Endothelial cell of umbilical vein (primary cell): Measurements from ENCODE around the gene ACMSD. TPM values are rescaled to one million over a fixed set of nuclear protein-coding genes. Genes with fewer than 3 reads are reported as not detected.

ENCODE experiments used
- BruUV-seq: library from RNA; stranded (reverse); fragments of 400-500 nt; replicated peaks from 2 replicates; lab custom pipeline; 2021; lab: Mats Ljungman, UMichigan
- CTCF ChIA-PET: fragments of 300-600, 350-600 bp; sonication (Branson Sonifier 250); formaldehyde crosslinking; loops from one replicate; lab custom pipeline; 2021; ENCODE audit warnings: antibody characterized with exemption, inconsistent platforms; lab: Charles Lee
- POLR2A ChIA-PET: fragments of 300-600, 350-600 bp; sonication (Branson Sonifier 250); formaldehyde crosslinking; loops from one replicate; lab custom pipeline; 2021; ENCODE audit warnings: antibody characterized with exemption, inconsistent platforms; lab: Charles Lee
- DNase-seq: peaks from one replicate; pipeline ENCODE4 v3.0.0-alpha.2; 2011; ENCODE audit warnings: low read depth, low spot score
- FAIRE-seq: peaks from 2 replicates; lab custom pipeline; 2011; peaks lifted over from hg19 to GRCh38; lab: Jason Lieb, UNC
- H2AFZ ChIP-seq: 2 replicates; pipeline ENCODE4 v1.6.0; 2012; ENCODE audit warnings: low read depth, low read length, control low read depth, inconsistent platforms
- H3K27ac ChIP-seq: 2 replicates; pipeline ENCODE4 v1.5.1; 2011; ENCODE audit warnings: low read depth, mild to moderate bottlenecking, control low read depth, low read length, moderate library complexity; ENCODE audit not compliant: insufficient read depth
- H3K27me3 ChIP-seq, 2 experiments: 2 replicates each; pipeline versions ENCODE4 v1.6.0 to v1.6.1; 2011; ENCODE audit warnings: low read length in 2 of 2, mixed read lengths in 1 of 2; ENCODE audit not compliant: control insufficient read depth in 2 of 2, insufficient read depth in 2 of 2
- H3K36me3 ChIP-seq, 2 experiments: 2 replicates in 1 of 2; 3 replicates in 1 of 2; pipeline ENCODE4 v1.5.1; 2011; ENCODE audit warnings: low read length in 2 of 2, mild to moderate bottlenecking in 1 of 2, moderate library complexity in 1 of 2; ENCODE audit not compliant: control insufficient read depth in 2 of 2, insufficient read depth in 2 of 2; ENCODE audit errors: extremely low read depth in 1 of 2
- H3K4me1 ChIP-seq: 3 replicates; pipeline ENCODE4 v1.5.1; 2011; ENCODE audit warnings: mild to moderate bottlenecking, low read length; ENCODE audit not compliant: control insufficient read depth, insufficient read depth; ENCODE audit errors: extremely low read depth
- H3K4me2 ChIP-seq: 2 replicates; pipeline ENCODE4 v1.6.1; 2011; ENCODE audit warnings: low read length, control low read depth, mixed read lengths; ENCODE audit not compliant: insufficient read depth
- H3K4me3 ChIP-seq, 3 experiments: fragments of 200-600 bp in 1 of 3; sonication (generic), shearing (Covaris generic) in 1 of 3; replicated peaks in 1 of 3; 2 replicates each; pipeline ENCODE4 v1.5.1; 2011 to 2016; ENCODE audit warnings: control low read depth in 3 of 3, low read length in 3 of 3, mild to moderate bottlenecking in 2 of 3, inconsistent platforms in 1 of 3, low read depth in 1 of 3, moderate library complexity in 1 of 3; ENCODE audit not compliant: insufficient read depth in 1 of 3
- H3K79me2 ChIP-seq: 2 replicates; pipeline ENCODE4 v1.6.0; 2012; ENCODE audit warnings: low read length, inconsistent platforms; ENCODE audit not compliant: control insufficient read depth, insufficient read depth
- H3K9ac ChIP-seq: replicated peaks from 2 replicates; pipeline ENCODE3; 2011; ENCODE audit warnings: low read length, control low read depth; ENCODE audit not compliant: insufficient read depth; ENCODE audit errors: extremely low read depth
- H3K9me1 ChIP-seq: replicated peaks from 3 replicates; pipeline ENCODE4 v1.6.0; 2011; ENCODE audit warnings: mild to moderate bottlenecking, low read length; ENCODE audit not compliant: control insufficient read depth, insufficient read depth; ENCODE audit errors: extremely low read depth
- H3K9me3 ChIP-seq: replicated peaks from 2 replicates; pipeline ENCODE4 v1.5.1; 2012; ENCODE audit warnings: low read length, inconsistent platforms; ENCODE audit not compliant: control insufficient read depth, insufficient read depth
- H4K20me1 ChIP-seq: replicated peaks from 2 replicates; pipeline ENCODE3; 2011; ENCODE audit warnings: mild to moderate bottlenecking, low read length; ENCODE audit not compliant: control insufficient read depth, insufficient read depth; ENCODE audit errors: extremely low read depth
- CTCF ChIP-seq, 2 donors: IDR thresholded peaks; 1 replicate in 1 of 2; 2 replicates in 1 of 2; pipeline ENCODE4 v1.5.1; 2011; ENCODE audit warnings: low read length in 2 of 2, mild to moderate bottlenecking in 2 of 2, moderate library complexity in 2 of 2, control low read depth in 1 of 2, inconsistent platforms in 1 of 2, low read depth in 1 of 2; ENCODE audit not compliant: insufficient read depth in 1 of 2; ENCODE audit errors: extremely low read depth in 1 of 2
- EZH2 ChIP-seq: IDR thresholded peaks from 2 replicates; pipeline ENCODE4 v1.6.1; 2012; ENCODE audit warnings: borderline replicate concordance, low read depth, mild to moderate bottlenecking, moderate library complexity, low read length, inconsistent platforms; ENCODE audit not compliant: severe bottlenecking
- FOS ChIP-seq: IDR thresholded peaks from 2 replicates; pipeline ENCODE4 v1.6.1; 2011; ENCODE audit warnings: mild to moderate bottlenecking, low read length, moderate library complexity, borderline replicate concordance; ENCODE audit not compliant: insufficient read depth
- GATA2 ChIP-seq: IDR thresholded peaks from 2 replicates; pipeline ENCODE4 v1.7.0; 2011; ENCODE audit warnings: low read depth, mild to moderate bottlenecking, moderate library complexity, mixed read lengths, low read length; ENCODE audit not compliant: insufficient read length, insufficient read depth
- JUN ChIP-seq: IDR thresholded peaks from 2 replicates; pipeline ENCODE4 v1.6.1; 2011; ENCODE audit warnings: borderline replicate concordance, low read depth; ENCODE audit not compliant: insufficient read length, insufficient read depth
- MAX ChIP-seq: IDR thresholded peaks from 2 replicates; pipeline ENCODE4 v1.6.1; 2011; ENCODE audit not compliant: insufficient read depth, insufficient read length
- POLR2A ChIP-seq: IDR thresholded peaks from 2 replicates; pipeline ENCODE4 v1.6.1; 2012; ENCODE audit warnings: low read depth, mild to moderate bottlenecking, control low read depth, low read length
- dilution Hi-C: fragments of 300-500 bp; cut with MboI; formaldehyde crosslinking; loops from one replicate; pipeline ENCODE4 v1.15.0; 2019; ENCODE audit warnings: low sequenced_read_pairs; ENCODE audit not compliant: extremely low pct_ligation_motif_present
- intact Hi-C: fragments of 100-400 bp; cut with micrococcal nuclease; formaldehyde crosslinking; loops from one replicate; pipeline ENCODE4 v1.10.0; 2022
- polyA plus RNA-seq, 4 experiments: library from polyadenylated mRNA; depleted of rRNA in 3 of 4; stranded (reverse) in 3 of 4; unstranded in 1 of 4; fragments of >200 nt; gene quantifications; 2 replicates each; pipeline versions ENCODE4 v1.2.1 to v1.2.3, GENCODE V29; 2011 to 2012; ENCODE audit warnings: missing spikeins in 1 of 4
- total RNA-seq: library from RNA; stranded (reverse); gene quantifications from 2 replicates; pipeline ENCODE4 v1.2.3, GENCODE V29; 2021

The ACMSD gene
- total and polyA plus RNA-seq, 2 donors (not counting 3 experiments of a cell fraction or from before 2014, with no cell fraction given) = not detected

DNA sequence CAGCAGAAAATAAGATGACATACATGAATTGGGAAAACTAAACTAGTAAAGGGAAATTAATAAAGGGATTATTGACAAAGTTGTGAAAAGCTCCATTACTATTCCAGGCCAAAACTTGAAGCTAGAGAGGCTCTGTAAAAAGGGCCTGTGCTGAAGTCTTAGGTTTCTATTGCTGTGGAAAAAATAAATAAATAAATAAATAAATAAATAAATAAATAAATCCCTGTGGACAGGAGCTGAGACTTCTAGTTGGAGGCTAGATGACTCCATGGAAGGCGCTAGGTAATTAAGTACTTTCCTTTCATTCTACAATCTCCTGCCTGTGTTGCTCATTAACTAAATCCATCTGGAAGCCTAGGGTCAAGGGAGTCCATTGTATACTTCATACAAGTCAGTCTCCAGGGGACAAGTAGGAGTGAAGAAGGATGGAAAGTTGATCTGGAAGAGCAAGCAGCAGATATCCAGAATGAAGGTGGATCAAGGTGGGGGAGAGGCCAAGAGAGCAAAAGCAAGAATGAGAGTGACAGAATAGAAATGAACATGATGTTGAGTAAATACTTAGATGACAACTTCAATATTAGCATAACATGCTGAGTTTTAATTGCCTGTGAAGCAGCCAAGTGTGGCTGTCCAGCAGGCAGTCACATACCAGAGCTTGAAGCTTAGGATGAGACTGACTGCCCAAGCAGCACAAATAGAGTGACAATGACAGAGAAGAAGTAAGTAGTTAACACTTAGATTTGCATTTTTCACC is 54.0 kb downstream of the ACMSD start:
- DNase-seq (no peak), FAIRE-seq (no peak)
- H3K9ac ChIP-seq = no peak overlapping the region
- H4K20me1 ChIP-seq = no peaks in the 10 kb centered on the region
- H3K36me3 ChIP-seq = no peaks in the 10 kb centered on the region
- BruUV-seq = no TSS peak
- no peak overlapping the region for H3K27ac ChIP-seq
- H2AFZ ChIP-seq = no peak overlapping the region
- ChIA-PET POLR2A (no interaction called here), CTCF (interaction anchor here (1.2 kb wide), 1 partner anchor 9 kb away, joined by 3 read pairs; no protein-coding TSS in a partner anchor)
- no peaks in the 10 kb centered on the region for H3K27me3 ChIP-seq
- no peaks in the 10 kb centered on the region for H3K4me1 ChIP-seq
- H3K4me2 ChIP-seq = no peak overlapping the region
- TF ChIP-seq CTCF (IDR thresholded peaks at IDR 0.05; ENCODE audit: extremely low read depth in 1 of 2, insufficient read depth in 1 of 2, low read depth in 1 of 2, low read length in 2 of 2) (no peak), MAX (no peak), EZH2 (no peak), POLR2A (no peak), GATA2 (no peak), JUN (no peak), FOS (no peak)
- dilution Hi-C loops (no loop called here), intact Hi-C loops (loop anchor here (10.0 kb wide), 1 partner anchor 778 kb away; no protein-coding TSS in a partner anchor)
- H3K9me3 ChIP-seq = no peaks in the 10 kb centered on the region
- H3K79me2 ChIP-seq = no peaks in the 10 kb centered on the region
- H3K9me1 ChIP-seq = no peaks in the 10 kb centered on the region
- H3K4me3 ChIP-seq = no peak overlapping the region
